Fibroblast of skin of scalp (primary cell): ENCODE data around the gene FNDC3B.

Source experiments
- DNase-seq: peaks from one replicate; pipeline ENCODE4 v3.0.0-alpha.2; 2013

Gene FNDC3B

GRCh38 chr3:172033396-172033795, 6.0 kb upstream of the FNDC3B start:
- DNase-seq: no peak

- peak; percentile 25 for DNase-seq
Measured at GRCh38 chr3:172034786-172035685, 4.3 kb upstream of the FNDC3B start.

- no peak for DNase-seq
Measured at GRCh38 chr3:172036541-172037215, 2.7 kb upstream of the FNDC3B start.

- peak; percentile 39 for DNase-seq
Measured at GRCh38 chr3:172038798-172039435, 461 bp upstream of the FNDC3B start.

GRCh38 chr3:172040078-172040980, 951 bp downstream of the FNDC3B start:
- DNase-seq: peak; percentile 95

GRCh38 chr3:172040981-172041963, 1.9 kb downstream of the FNDC3B start:
- peak; percentile 77 for DNase-seq

GRCh38 chr3:172042136-172042662, 2.8 kb downstream of the FNDC3B start:
- DNase-seq: peak; percentile 34

GRCh38 chr3:172042663-172043179, 3.3 kb downstream of the FNDC3B start:
- peak; percentile 56 for DNase-seq

- DNase-seq: no peak
Measured at GRCh38 chr3:172043233-172043632, 3.9 kb downstream of the FNDC3B start.

- no peak for DNase-seq
Measured at GRCh38 chr3:172043766-172044165, 4.4 kb downstream of the FNDC3B start.

GRCh38 chr3:172044833-172045585, 5.6 kb downstream of the FNDC3B start:
- DNase-seq: no peak

GRCh38 chr3:172046268-172046915, 7.0 kb downstream of the FNDC3B start:
- no peak for DNase-seq

- DNase-seq: no peak
Measured at GRCh38 chr3:172047567-172048115, 8.3 kb downstream of the FNDC3B start.

GRCh38 chr3:172048599-172048998, 9.2 kb downstream of the FNDC3B start:
- DNase-seq: no peak

- DNase-seq: no peak
Measured at GRCh38 chr3:172051310-172051956, 12.1 kb downstream of the FNDC3B start.

GRCh38 chr3:172051957-172052354, 12.6 kb downstream of the FNDC3B start:
- DNase-seq: no peak

- no peak for DNase-seq
Measured at GRCh38 chr3:172052405-172052804, 13.0 kb downstream of the FNDC3B start.

- no peak for DNase-seq
Measured at GRCh38 chr3:172054115-172054764, 14.9 kb downstream of the FNDC3B start.
